DND-41 (cell line): ENCODE data around the gene XRN2.
A peak's percentile ranks its signal among the peaks of the same experiment; 100 is the strongest.
"Not testable (repeated sequence)": the region's sequence is repeated elsewhere in the genome, so short reads cannot be mapped to it uniquely, and the experiment has no call there.

Experiments
- ATAC-seq: fragments of 200-7000 bp; cut with Tn5 transposase; 3 replicates; pipeline ENCODE4 v1.9.1; 2021; ENCODE audit warnings: low read depth; ENCODE audit not compliant: insufficient read depth
- DNase-seq: peaks from one replicate; pipeline ENCODE4 v3.0.0-alpha.2; 2020
- H2AFZ ChIP-seq: 2 replicates; pipeline ENCODE4 v1.6.0; 2012; ENCODE audit warnings: low read depth, low read length
- H3K27ac ChIP-seq: 2 replicates; pipeline ENCODE4 v1.5.1; 2012; ENCODE audit warnings: low read length, inconsistent platforms
- H3K27me3 ChIP-seq: fragments of 200-600 bp; sonication (generic); 2 replicates; pipeline ENCODE4 v1.6.0; 2012; ENCODE audit warnings: low read length, mild to moderate bottlenecking, inconsistent platforms; ENCODE audit not compliant: insufficient read depth, poor library complexity
- H3K36me3 ChIP-seq: 2 replicates; pipeline ENCODE4 v1.5.1; 2012; ENCODE audit warnings: low read length, inconsistent platforms; ENCODE audit not compliant: insufficient read depth
- H3K4me1 ChIP-seq: 2 replicates; pipeline ENCODE4 v1.5.1; 2012; ENCODE audit warnings: mild to moderate bottlenecking, low read length; ENCODE audit not compliant: insufficient read depth
- H3K4me2 ChIP-seq: 2 replicates; pipeline ENCODE4 v1.6.0; 2012; ENCODE audit warnings: mild to moderate bottlenecking, moderate library complexity, low read length, inconsistent platforms; ENCODE audit not compliant: insufficient read depth
- H3K4me3 ChIP-seq, 2 experiments: fragments of 200-600 bp in 1 of 2; shearing (Covaris generic) in 1 of 2; 2 replicates each; pipeline ENCODE4 v1.5.1; 2012 to 2016; ENCODE audit warnings: inconsistent platforms in 2 of 2, low read length in 2 of 2, mild to moderate bottlenecking in 2 of 2, low read depth in 1 of 2, moderate library complexity in 1 of 2
- H3K79me2 ChIP-seq: 2 replicates; pipeline ENCODE4 v1.6.0; 2012; ENCODE audit warnings: low read length, inconsistent platforms; ENCODE audit not compliant: insufficient read depth
- H3K9ac ChIP-seq: 2 replicates; pipeline ENCODE4 v1.6.0; 2012; ENCODE audit warnings: low read depth, mild to moderate bottlenecking, inconsistent platforms, low read length, moderate library complexity
- H3K9me3 ChIP-seq: 2 replicates; pipeline ENCODE4 v1.5.1; 2012; ENCODE audit warnings: low read length, moderate library complexity, mild to moderate bottlenecking, inconsistent platforms; ENCODE audit not compliant: insufficient read depth, severe bottlenecking
- H4K20me1 ChIP-seq: 2 replicates; pipeline ENCODE4 v1.6.0; 2012; ENCODE audit warnings: low read length; ENCODE audit not compliant: insufficient read depth
- EZH2 ChIP-seq: IDR thresholded peaks from 3 replicates; pipeline ENCODE4 v1.6.1; 2012; ENCODE audit warnings: borderline replicate concordance, low read depth, mild to moderate bottlenecking, moderate library complexity, low read length, inconsistent platforms; ENCODE audit not compliant: severe bottlenecking
- TF ChIP-seq, protein P1 (sequence below): IDR thresholded peaks from 2 replicates; pipeline ENCODE4 v1.5.1; 2012; ENCODE audit warnings: borderline replicate concordance, low read length, moderate library complexity, mild to moderate bottlenecking; ENCODE audit not compliant: poor library complexity, severe bottlenecking; ENCODE audit errors: extremely low read depth

The XRN2 gene

GRCh38 chr20:21361266-21361665 lies 58.1 kb downstream of the XRN2 start:
- no peak for DNase-seq
- no peaks in the 10 kb centered on the region for H3K9me3 ChIP-seq
- no peak overlapping the region for H2AFZ ChIP-seq
- no peak for ATAC-seq
- no peaks in the 10 kb centered on the region for H3K4me1 ChIP-seq
- H3K79me2 ChIP-seq, result no peaks in the 10 kb centered on the region
- no peak overlapping the region for H3K4me2 ChIP-seq
- H3K36me3 ChIP-seq, result peaks cover 88% of the 10 kb centered on the region
- no peak overlapping the region for H3K9ac ChIP-seq
- TF ChIP-seq, protein P1, sequence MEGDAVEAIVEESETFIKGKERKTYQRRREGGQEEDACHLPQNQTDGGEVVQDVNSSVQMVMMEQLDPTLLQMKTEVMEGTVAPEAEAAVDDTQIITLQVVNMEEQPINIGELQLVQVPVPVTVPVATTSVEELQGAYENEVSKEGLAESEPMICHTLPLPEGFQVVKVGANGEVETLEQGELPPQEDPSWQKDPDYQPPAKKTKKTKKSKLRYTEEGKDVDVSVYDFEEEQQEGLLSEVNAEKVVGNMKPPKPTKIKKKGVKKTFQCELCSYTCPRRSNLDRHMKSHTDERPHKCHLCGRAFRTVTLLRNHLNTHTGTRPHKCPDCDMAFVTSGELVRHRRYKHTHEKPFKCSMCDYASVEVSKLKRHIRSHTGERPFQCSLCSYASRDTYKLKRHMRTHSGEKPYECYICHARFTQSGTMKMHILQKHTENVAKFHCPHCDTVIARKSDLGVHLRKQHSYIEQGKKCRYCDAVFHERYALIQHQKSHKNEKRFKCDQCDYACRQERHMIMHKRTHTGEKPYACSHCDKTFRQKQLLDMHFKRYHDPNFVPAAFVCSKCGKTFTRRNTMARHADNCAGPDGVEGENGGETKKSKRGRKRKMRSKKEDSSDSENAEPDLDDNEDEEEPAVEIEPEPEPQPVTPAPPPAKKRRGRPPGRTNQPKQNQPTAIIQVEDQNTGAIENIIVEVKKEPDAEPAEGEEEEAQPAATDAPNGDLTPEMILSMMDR, result no peak
- TF ChIP-seq EZH2, result no peak
- H4K20me1 ChIP-seq, result peaks cover 10% of the 10 kb centered on the region; the same call in 1 of the 2 replicates
- no peaks in the 10 kb centered on the region for H3K27me3 ChIP-seq
- no peak overlapping the region for H3K27ac ChIP-seq
- no peak overlapping the region for H3K4me3 ChIP-seq

DNA sequence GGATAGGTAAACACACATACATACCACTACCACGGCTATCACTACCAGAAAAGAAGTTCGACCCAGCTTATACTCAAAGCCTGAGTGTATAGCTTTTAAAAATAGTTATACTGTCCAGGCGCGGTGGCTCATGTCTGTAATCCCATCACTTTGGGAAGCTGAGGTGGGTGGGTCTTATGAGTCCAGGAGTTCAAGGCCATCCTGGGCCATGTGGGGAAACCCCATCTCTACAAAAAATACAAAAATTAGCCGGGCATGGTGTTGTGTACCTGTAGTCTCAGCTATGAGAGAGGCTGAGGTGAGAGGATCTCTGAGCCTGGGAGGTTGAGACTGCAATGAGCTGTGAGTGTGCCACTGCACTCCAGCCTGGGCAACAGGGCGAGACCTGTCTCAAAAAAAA lies 61.3 kb downstream of the XRN2 start:
- no peak overlapping the region for H3K4me2 ChIP-seq
- no peak overlapping the region for H2AFZ ChIP-seq
- H3K4me3 ChIP-seq, result no peak overlapping the region
- no peaks in the 10 kb centered on the region for H3K9me3 ChIP-seq
- H3K36me3 ChIP-seq, result peaks cover 88% of the 10 kb centered on the region
- TF ChIP-seq EZH2, result no peak
- TF ChIP-seq, protein P1, result no peak
- peaks cover 3% of the 10 kb centered on the region; the same call in 1 of the 2 replicates for H3K79me2 ChIP-seq
- ATAC-seq (0 out of 3 replicates have a peak, but pooled peaks have one; percentile 14), DNase-seq (no peak)
- no peak overlapping the region for H3K27ac ChIP-seq
- H3K9ac ChIP-seq, result no peak overlapping the region
- H3K4me1 ChIP-seq, result no peaks in the 10 kb centered on the region
- H3K27me3 ChIP-seq, result no peaks in the 10 kb centered on the region
- peaks cover 10% of the 10 kb centered on the region; the same call in 1 of the 2 replicates for H4K20me1 ChIP-seq

DNA sequence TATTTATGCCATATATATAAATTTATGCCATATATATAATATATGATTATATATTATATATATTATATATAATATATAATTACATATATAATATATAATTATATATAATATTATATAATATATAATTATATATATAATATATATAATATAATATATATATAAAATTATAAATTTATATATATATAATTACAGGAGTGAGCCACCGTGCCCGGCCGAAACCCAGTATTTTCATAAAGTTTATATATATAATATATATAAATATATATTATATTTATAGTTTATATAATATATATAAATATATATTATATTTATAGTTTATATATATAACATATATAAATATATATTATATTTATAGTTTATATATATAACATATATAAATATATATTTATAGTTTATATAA lies 62.6 kb downstream of the XRN2 start:
- H3K4me2 ChIP-seq, result no peak overlapping the region
- no peaks in the 10 kb centered on the region for H3K4me1 ChIP-seq
- peaks cover 8% of the 10 kb centered on the region for H3K79me2 ChIP-seq
- no peak overlapping the region for H3K9ac ChIP-seq
- no peaks in the 10 kb centered on the region for H3K9me3 ChIP-seq
- no peak overlapping the region for H2AFZ ChIP-seq
- TF ChIP-seq EZH2, result no peak
- TF ChIP-seq, protein P1, result no peak
- H3K27ac ChIP-seq, result no peak overlapping the region
- H4K20me1 ChIP-seq, result peaks cover 10% of the 10 kb centered on the region; the same call in 1 of the 2 replicates
- H3K27me3 ChIP-seq, result no peaks in the 10 kb centered on the region
- no peak for ATAC-seq
- no peak overlapping the region for H3K4me3 ChIP-seq
- DNase-seq, result no peak
- H3K36me3 ChIP-seq, result peaks cover 86% of the 10 kb centered on the region

DNA sequence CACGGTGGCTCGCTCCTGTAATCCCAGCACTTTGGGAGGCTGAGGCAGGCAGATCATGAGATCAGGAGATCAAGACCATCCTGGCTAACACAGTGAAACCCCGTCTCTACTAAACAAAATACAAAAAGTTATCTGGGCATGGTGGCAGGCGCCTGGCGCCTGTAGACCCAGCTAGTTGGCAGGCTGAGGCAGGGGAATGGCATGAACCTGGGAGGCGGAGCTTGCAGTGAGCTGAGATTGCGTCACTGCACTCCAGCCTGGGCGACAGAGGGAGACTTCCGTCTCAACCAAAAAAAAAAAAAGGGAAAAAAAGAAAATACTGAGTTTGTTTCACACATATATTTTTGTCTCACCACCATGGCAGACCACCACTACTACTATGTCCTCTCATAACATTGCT lies 63.1 kb downstream of the XRN2 start:
- not testable (repeated sequence) for H3K27me3 ChIP-seq, H3K9ac ChIP-seq, H3K4me2 ChIP-seq, DNase-seq, H3K4me3 ChIP-seq, H3K27ac ChIP-seq, H3K9me3 ChIP-seq, H3K4me1 ChIP-seq, ATAC-seq, H2AFZ ChIP-seq
- peaks cover 13% of the 10 kb centered on the region for H3K79me2 ChIP-seq
- peaks cover 12% of the 10 kb centered on the region; the same call in 1 of the 2 replicates for H4K20me1 ChIP-seq
- peaks cover 86% of the 10 kb centered on the region for H3K36me3 ChIP-seq
